ENCODE results near the gene CHST1.

Gene CHST1

GRCh38 chr11:45665206-45665932 is at the start of gene CHST1:
TSS of gene CHST1 (minus strand) at chr11:45665622. CDS start at chr11:45650923, 14,699 bp downstream.
- peak; percentile 72 to 75 for DNase-seq (ENCODE audit: low read depth in 1 of 2, low spot score in 1 of 2)
- no peak for TF ChIP-seq JUND (IDR thresholded peaks at IDR 0.05; ENCODE audit: low read depth)
- in situ Hi-C loops (cut with HindIII; ENCODE audit: low pct_unique_long_range_greater_than_20kb, low sequenced_read_pairs): no loop called here

GRCh38 chr11:45713573-45713972 is 48.2 kb upstream of the CHST1 start:
- no peak for DNase-seq (ENCODE audit: low read depth in 1 of 2, low spot score in 1 of 2)
- TF ChIP-seq JUND (IDR thresholded peaks at IDR 0.05; ENCODE audit: low read depth): no peak
- in situ Hi-C loops (cut with HindIII; ENCODE audit: low pct_unique_long_range_greater_than_20kb, low sequenced_read_pairs): no loop called here

GRCh38 chr11:45710561-45710960 is 45.1 kb upstream of the CHST1 start:
- DNase-seq (ENCODE audit: low read depth in 1 of 2, low spot score in 1 of 2): no peak
- no peak for TF ChIP-seq JUND (IDR thresholded peaks at IDR 0.05; ENCODE audit: low read depth)
- in situ Hi-C loops (cut with HindIII; ENCODE audit: low pct_unique_long_range_greater_than_20kb, low sequenced_read_pairs): no loop called here

GRCh38 chr11:45708887-45709663 is 43.7 kb upstream of the CHST1 start:
- TF ChIP-seq JUND (IDR thresholded peaks at IDR 0.05; ENCODE audit: low read depth): no peak
- in situ Hi-C loops (cut with HindIII; ENCODE audit: low pct_unique_long_range_greater_than_20kb, low sequenced_read_pairs): no loop called here
- no peak for DNase-seq (ENCODE audit: low read depth in 1 of 2, low spot score in 1 of 2)

- TF ChIP-seq JUND (IDR thresholded peaks at IDR 0.05; ENCODE audit: low read depth): no peak
- DNase-seq (ENCODE audit: low read depth in 1 of 2, low spot score in 1 of 2): no peak
- in situ Hi-C loops (cut with HindIII; ENCODE audit: low pct_unique_long_range_greater_than_20kb, low sequenced_read_pairs): no loop called here
These were observed 39.2 kb upstream of the CHST1 start for GRCh38 chr11:45704635-45705034.

- DNase-seq (ENCODE audit: low read depth in 1 of 2, low spot score in 1 of 2): no peak
- no peak for TF ChIP-seq JUND (IDR thresholded peaks at IDR 0.05; ENCODE audit: low read depth)
These were observed 38.7 kb upstream of the CHST1 start for GRCh38 chr11:45704133-45704532.

GRCh38 chr11:45702511-45702910 is 37.1 kb upstream of the CHST1 start:
- in situ Hi-C loops (cut with HindIII; ENCODE audit: low pct_unique_long_range_greater_than_20kb, low sequenced_read_pairs): no loop called here
- DNase-seq (ENCODE audit: low read depth in 1 of 2, low spot score in 1 of 2): no peak

More at GRCh38 chr11:45704133-45704532, 38.7 kb upstream of the CHST1 start:
- in situ Hi-C loops (cut with HindIII; ENCODE audit: low pct_unique_long_range_greater_than_20kb, low sequenced_read_pairs): no loop called here

GRCh38 chr11:45698777-45699497 is 33.5 kb upstream of the CHST1 start:
- no peak for TF ChIP-seq JUND (IDR thresholded peaks at IDR 0.05; ENCODE audit: low read depth)
- in situ Hi-C loops (cut with HindIII; ENCODE audit: low pct_unique_long_range_greater_than_20kb, low sequenced_read_pairs): no loop called here
- no peak for DNase-seq (ENCODE audit: low read depth in 1 of 2, low spot score in 1 of 2)

More at GRCh38 chr11:45702511-45702910, 37.1 kb upstream of the CHST1 start:
- no peak for TF ChIP-seq JUND (IDR thresholded peaks at IDR 0.05; ENCODE audit: low read depth)

- TF ChIP-seq JUND (IDR thresholded peaks at IDR 0.05; ENCODE audit: low read depth): no peak
- in situ Hi-C loops (cut with HindIII; ENCODE audit: low pct_unique_long_range_greater_than_20kb, low sequenced_read_pairs): no loop called here
- no peak for DNase-seq (ENCODE audit: low read depth in 1 of 2, low spot score in 1 of 2)
These were observed 27.5 kb upstream of the CHST1 start for GRCh38 chr11:45692808-45693453.

- no peak for TF ChIP-seq JUND (IDR thresholded peaks at IDR 0.05; ENCODE audit: low read depth)
- DNase-seq (ENCODE audit: low read depth in 1 of 2, low spot score in 1 of 2): peak in 1 of 2 experiments; percentile 49
- in situ Hi-C loops (cut with HindIII; ENCODE audit: low pct_unique_long_range_greater_than_20kb, low sequenced_read_pairs): no loop called here
These were observed 23.1 kb upstream of the CHST1 start for GRCh38 chr11:45688472-45689033.

GRCh38 chr11:45687836-45688235 is 22.4 kb upstream of the CHST1 start:
- in situ Hi-C loops (cut with HindIII; ENCODE audit: low pct_unique_long_range_greater_than_20kb, low sequenced_read_pairs): no loop called here
- no peak for DNase-seq (ENCODE audit: low read depth in 1 of 2, low spot score in 1 of 2)
- no peak for TF ChIP-seq JUND (IDR thresholded peaks at IDR 0.05; ENCODE audit: low read depth)

GRCh38 chr11:45685964-45686537 is 20.6 kb upstream of the CHST1 start:
- TF ChIP-seq JUND (IDR thresholded peaks at IDR 0.05; ENCODE audit: low read depth): no peak
- no peak for DNase-seq (ENCODE audit: low read depth in 1 of 2, low spot score in 1 of 2)
- in situ Hi-C loops (cut with HindIII; ENCODE audit: low pct_unique_long_range_greater_than_20kb, low sequenced_read_pairs): no loop called here

All from T47D (cell line).